ENCODE measurements around the gene NPHP4. TPM values are rescaled to one million over a fixed set of nuclear protein-coding genes. Genes with fewer than 3 reads are reported as not detected.
A peak's percentile ranks its signal among the peaks of the same experiment; 100 is the strongest.

The NPHP4 gene
- total RNA-seq, 6 experiments from 2014 or later = 1.5 to 6.0 (median 2.0) TPM

- Histone ChIP-seq H3K4me1 (no peaks in the 10 kb centered on the region), H3K4me3 (no peak overlapping the region), H3K27ac (no peak overlapping the region), H3K9me3 (no peaks in the 10 kb centered on the region), H3K27me3 (no peaks in the 10 kb centered on the region), H3K36me3 (no peaks in the 10 kb centered on the region)
- 85% methylated on average over 10 of the region's 11 CpGs for WGBS (ENCODE audit: insufficient coverage, low coverage, low lambda C conversion rate, missing lambda C conversion rate)
- intact Hi-C loops (cut with DNase I) = no loop called here
- peak in 1 of 3 donors; percentile 22 for DNase-seq
- ATAC-seq = no peak
- TF ChIP-seq, protein P1, sequence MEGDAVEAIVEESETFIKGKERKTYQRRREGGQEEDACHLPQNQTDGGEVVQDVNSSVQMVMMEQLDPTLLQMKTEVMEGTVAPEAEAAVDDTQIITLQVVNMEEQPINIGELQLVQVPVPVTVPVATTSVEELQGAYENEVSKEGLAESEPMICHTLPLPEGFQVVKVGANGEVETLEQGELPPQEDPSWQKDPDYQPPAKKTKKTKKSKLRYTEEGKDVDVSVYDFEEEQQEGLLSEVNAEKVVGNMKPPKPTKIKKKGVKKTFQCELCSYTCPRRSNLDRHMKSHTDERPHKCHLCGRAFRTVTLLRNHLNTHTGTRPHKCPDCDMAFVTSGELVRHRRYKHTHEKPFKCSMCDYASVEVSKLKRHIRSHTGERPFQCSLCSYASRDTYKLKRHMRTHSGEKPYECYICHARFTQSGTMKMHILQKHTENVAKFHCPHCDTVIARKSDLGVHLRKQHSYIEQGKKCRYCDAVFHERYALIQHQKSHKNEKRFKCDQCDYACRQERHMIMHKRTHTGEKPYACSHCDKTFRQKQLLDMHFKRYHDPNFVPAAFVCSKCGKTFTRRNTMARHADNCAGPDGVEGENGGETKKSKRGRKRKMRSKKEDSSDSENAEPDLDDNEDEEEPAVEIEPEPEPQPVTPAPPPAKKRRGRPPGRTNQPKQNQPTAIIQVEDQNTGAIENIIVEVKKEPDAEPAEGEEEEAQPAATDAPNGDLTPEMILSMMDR (IDR thresholded peaks at IDR 0.05) = no peak
- no peak for TF ChIP-seq POLR2A (IDR thresholded peaks at IDR 0.05)
Measured at GRCh38 chr1:5943343-5944124, 48.7 kb downstream of the NPHP4 start.

GRCh38 chr1:5941671-5942070 is 50.6 kb downstream of the NPHP4 start:
- H3K27ac ChIP-seq = no peak overlapping the region
- TF ChIP-seq, protein P1 (IDR thresholded peaks at IDR 0.05) = no peak
- no peak for TF ChIP-seq POLR2A (IDR thresholded peaks at IDR 0.05)
- H3K36me3 ChIP-seq = no peaks in the 10 kb centered on the region
- H3K4me3 ChIP-seq = no peak overlapping the region
- H3K27me3 ChIP-seq = no peaks in the 10 kb centered on the region
- peak in 1 of 3 donors; percentile 36 for DNase-seq
- no peak for ATAC-seq
- WGBS (ENCODE audit: insufficient coverage, low coverage, low lambda C conversion rate, missing lambda C conversion rate) = 84% methylated on average over 5 of the region's 7 CpGs
- H3K4me1 ChIP-seq = no peaks in the 10 kb centered on the region
- intact Hi-C loops (cut with DNase I) = no loop called here
- no peaks in the 10 kb centered on the region for H3K9me3 ChIP-seq

- ATAC-seq = no peak
- Histone ChIP-seq H3K27me3 (no peaks in the 10 kb centered on the region), H3K4me3 (no peak overlapping the region), H3K4me1 (no peaks in the 10 kb centered on the region), H3K27ac (no peak overlapping the region), H3K9me3 (no peaks in the 10 kb centered on the region), H3K36me3 (no peaks in the 10 kb centered on the region)
- DNase-seq = no peak
- intact Hi-C loops (cut with DNase I) = no loop called here
- TF ChIP-seq, protein P1 (IDR thresholded peaks at IDR 0.05) = no peak
- TF ChIP-seq POLR2A (IDR thresholded peaks at IDR 0.05) = no peak
- 94% methylated on average over 2 of the region's 2 CpGs for WGBS (ENCODE audit: insufficient coverage, low coverage, low lambda C conversion rate, missing lambda C conversion rate)
Measured at GRCh38 chr1:5940723-5941407, 51.4 kb downstream of the NPHP4 start.

- WGBS (ENCODE audit: insufficient coverage, low coverage, low lambda C conversion rate, missing lambda C conversion rate) = 95% methylated on average over 7 of the region's 13 CpGs
- Histone ChIP-seq H3K9me3 (no peaks in the 10 kb centered on the region), H3K36me3 (no peaks in the 10 kb centered on the region), H3K27me3 (no peaks in the 10 kb centered on the region), H3K4me3 (no peak overlapping the region), H3K4me1 (no peaks in the 10 kb centered on the region), H3K27ac (no peak overlapping the region)
- DNase-seq (peak in 1 of 3 donors; percentile 21), ATAC-seq (no peak)
- TF ChIP-seq, protein P1 (IDR thresholded peaks at IDR 0.05) = no peak
- TF ChIP-seq POLR2A (IDR thresholded peaks at IDR 0.05) = no peak
- intact Hi-C loops (cut with DNase I) = no loop called here
Measured at GRCh38 chr1:5939271-5940170, 52.7 kb downstream of the NPHP4 start.

Data from right lobe of liver (tissue), 6 donors.